K562 (cell line): ENCODE results near the gene FGD6. TPM values are rescaled to one million over a fixed set of nuclear protein-coding genes. Genes with fewer than 3 reads are reported as not detected.

Experiments used
- ATAC-seq: fragments of 200-7000 bp; cut with Tn5 transposase; 3 replicates; pipeline ENCODE4 v1.9.1; 2020; ENCODE audit warnings: moderate library complexity
- BruUV-seq: library from RNA; stranded (reverse); fragments of 400-500 nt; replicated peaks from 2 replicates; lab custom pipeline; 2021; lab: Mats Ljungman, UMichigan
- CTCF ChIA-PET: fragments of 300-600 bp; formaldehyde crosslinking; extraction: SDS; loops from one replicate; lab custom pipeline; 2021; ENCODE audit warnings: low intra/inter-chr PET ratio; lab: Yijun Ruan, JAX
- POLR2A ChIA-PET: fragments of 300-600, 350-650 bp; sonication (Branson Sonifier 250); formaldehyde crosslinking; extraction: SDS; loops from one replicate; lab custom pipeline; 2021; ENCODE audit warnings: antibody characterized with exemption, inconsistent platforms; lab: Yijun Ruan, JAX
- DNase-seq, 4 experiments: peaks; one replicate each; pipeline versions ENCODE4 v3.0.0 to v3.0.0-alpha.2; 2011 to 2018; ENCODE audit warnings: low spot score in 3 of 4, mixed read lengths in 3 of 4; ENCODE audit errors: extremely low read depth in 1 of 4
- FAIRE-seq: peaks from 2 replicates; lab custom pipeline; 2011; peaks lifted over from hg19 to GRCh38; lab: Jason Lieb, UNC
- H2AFZ ChIP-seq: 2 replicates; pipeline ENCODE4 v1.6.0; 2011; ENCODE audit warnings: low read depth, low read length, control low read depth, inconsistent platforms
- H3K27ac ChIP-seq: fragments of 200-600 bp; 3 replicates; pipeline ENCODE4 v1.8.0; 2011; ENCODE audit warnings: low read depth, mild to moderate bottlenecking, control low read depth, inconsistent platforms, low read length, moderate library complexity, mixed read lengths; ENCODE audit errors: extremely low read depth
- H3K27me3 ChIP-seq, 2 experiments: fragments of 300-600 bp in 1 of 2; 2 replicates in 1 of 2; 3 replicates in 1 of 2; pipeline versions ENCODE4 v1.6.0 to v1.8.0; 2011; ENCODE audit warnings: inconsistent platforms in 2 of 2, low read length in 2 of 2, mild to moderate bottlenecking in 1 of 2, mixed read lengths in 1 of 2, moderate library complexity in 1 of 2; ENCODE audit not compliant: control insufficient read depth in 2 of 2, insufficient read depth in 2 of 2
- H3K36me3 ChIP-seq: fragments of 300-600 bp; 3 replicates; pipeline ENCODE4 v1.8.0; 2011; ENCODE audit warnings: mild to moderate bottlenecking, low read length, inconsistent platforms; ENCODE audit not compliant: control insufficient read depth, insufficient read depth
- H3K4me1 ChIP-seq, 2 experiments: fragments of 200-600 bp in 1 of 2; replicated peaks in 1 of 2; 2 replicates in 1 of 2; 3 replicates in 1 of 2; pipeline versions ENCODE4 v1.5.1 to v1.8.0; 2011; ENCODE audit warnings: inconsistent platforms in 2 of 2, low read length in 2 of 2, mild to moderate bottlenecking in 1 of 2, mixed read lengths in 1 of 2, moderate library complexity in 1 of 2; ENCODE audit not compliant: control insufficient read depth in 2 of 2, insufficient read depth in 2 of 2
- H3K4me2 ChIP-seq: 2 replicates; pipeline ENCODE4 v1.6.1; 2011; ENCODE audit warnings: low read length, control low read depth, inconsistent platforms, mixed read lengths; ENCODE audit not compliant: insufficient read depth
- H3K4me3 ChIP-seq: fragments of 200-600 bp; sonication (generic), shearing (Covaris generic); 2 replicates; pipeline ENCODE4 v1.5.1; 2016; ENCODE audit warnings: control low read depth, inconsistent platforms
- H3K79me2 ChIP-seq: fragments of 200-600 bp; 3 replicates; pipeline ENCODE4 v1.8.0; 2011; ENCODE audit warnings: low read length, inconsistent platforms; ENCODE audit not compliant: control insufficient read depth, insufficient read depth
- H3K9ac ChIP-seq, 2 experiments: 2 replicates each; pipeline versions ENCODE4 v1.6.0 to v1.6.1; 2011; ENCODE audit warnings: low read depth in 2 of 2, low read length in 2 of 2, control low read depth in 1 of 2, inconsistent platforms in 1 of 2, mild to moderate bottlenecking in 1 of 2, mixed read lengths in 1 of 2; ENCODE audit not compliant: insufficient read depth in 1 of 2
- H3K9me1 ChIP-seq: one replicate; pipeline ENCODE4 v1.6.0; 2011; ENCODE audit warnings: inconsistent platforms, mild to moderate bottlenecking, low read length, moderate library complexity; ENCODE audit not compliant: control insufficient read depth, insufficient read depth
- H3K9me3 ChIP-seq: replicated peaks from 2 replicates; pipeline ENCODE4 v1.5.1; 2011; ENCODE audit warnings: low read depth, low read length, inconsistent platforms; ENCODE audit not compliant: control insufficient read depth, insufficient read depth
- H4K20me1 ChIP-seq: replicated peaks from 2 replicates; pipeline ENCODE4 v1.6.1; 2011; ENCODE audit warnings: low read length, inconsistent platforms, mixed read lengths; ENCODE audit not compliant: control insufficient read depth, insufficient read depth
- ARID1B ChIP-seq: fragments of 450-650 bp; IDR thresholded peaks from 2 replicates; pipeline ENCODE4 v1.6.1; 2016; ENCODE audit warnings: antibody characterized with exemption, mild to moderate bottlenecking, inconsistent platforms
- CBFA2T2 ChIP-seq: fragments of 450-650 bp; conservative IDR thresholded peaks from 2 replicates; pipeline ENCODE4 v1.6.1; 2017; ENCODE audit warnings: mild to moderate bottlenecking
- CBFA2T3 ChIP-seq: fragments of 450-650 bp; IDR thresholded peaks from 2 replicates; pipeline ENCODE4 v1.6.1; 2017
- E2F6 ChIP-seq, 2 experiments: IDR thresholded peaks; 2 replicates each; pipeline ENCODE4 v1.6.1; 2011; ENCODE audit warnings: borderline replicate concordance in 1 of 2, control low read depth in 1 of 2, low read depth in 1 of 2, low read length in 1 of 2, mild to moderate bottlenecking in 1 of 2, mixed read lengths in 1 of 2, moderate library complexity in 1 of 2; ENCODE audit not compliant: insufficient read depth in 1 of 2, insufficient read length in 1 of 2, poor library complexity in 1 of 2, severe bottlenecking in 1 of 2; ENCODE audit errors: extremely low read depth in 1 of 2
- EGR1 ChIP-seq: fragments of 450-650 bp; conservative IDR thresholded peaks from 2 replicates; pipeline ENCODE4 v1.6.1; 2017; ENCODE audit warnings: mild to moderate bottlenecking
- NBN ChIP-seq: fragments of 450-650 bp; IDR thresholded peaks from 2 replicates; pipeline ENCODE4 v1.6.1; 2016; ENCODE audit warnings: low read depth, mild to moderate bottlenecking
- PHF20 ChIP-seq: fragments of 450-650 bp; IDR thresholded peaks from 2 replicates; pipeline ENCODE4 v1.6.1; 2018; ENCODE audit not compliant: partially characterized antibody
- PRDM10 ChIP-seq: fragments of 450-650 bp; IDR thresholded peaks from 2 replicates; pipeline ENCODE4 v1.6.1; 2018; ENCODE audit not compliant: partially characterized antibody
- SNAPC5 ChIP-seq: fragments of 250-450 bp; sonication (Bioruptor Pico); IDR thresholded peaks from 2 replicates; pipeline ENCODE4 v1.8.0; 2021; ENCODE audit warnings: moderate library complexity, mild to moderate bottlenecking, inconsistent platforms
- SREBF1 ChIP-seq: fragments of 150-350 bp; IDR thresholded peaks from 2 replicates; pipeline ENCODE4 v1.6.1; 2014; ENCODE audit warnings: antibody characterized with exemption, low read depth, low read length, borderline replicate concordance
- ZNF239 ChIP-seq: fragments of 250-450 bp; sonication (Bioruptor Pico); IDR thresholded peaks from 2 replicates; pipeline ENCODE4 v1.4.0; 2020; ENCODE audit warnings: mild to moderate bottlenecking
- ZNF511 ChIP-seq: sonication (generic); formaldehyde crosslinking; IDR thresholded peaks from 2 replicates; pipeline ENCODE4 v1.8.0; 2022; ENCODE audit warnings: mild to moderate bottlenecking, missing genetic modification reagents
- WGBS: fragments of 100-300 bp; shearing (Covaris generic); methylation state at CpG from one replicate; pipeline ENCODE4 v1.1.6; 2016; ENCODE audit warnings: low coverage, mixed read lengths; ENCODE audit not compliant: insufficient coverage; ENCODE audit errors: missing lambda C conversion rate; 5-methylcytosine and 5-hydroxymethylcytosine counted together
- in situ Hi-C: fragments of 300-500 bp; cut with MboI; formaldehyde crosslinking; loops from 4 replicates; pipeline ENCODE4 v1.15.0; 2018; ENCODE audit warnings: inconsistent platforms, mixed read lengths
- intact Hi-C: fragments of 100-400 bp; cut with micrococcal nuclease; formaldehyde crosslinking; loops from 2 replicates; pipeline ENCODE4 v1.14.2; 2022
- polyA plus RNA-seq, 8 experiments: library from polyadenylated mRNA; depleted of rRNA in 4 of 8; stranded (reverse) in 5 of 8; unstranded in 3 of 8; fragments of >200 nt; fragmentation: Nextera tagmentation in 2 of 8; fragmentation: Illumina TruSeq in 1 of 8; extraction: Ambion mirVana in 2 of 8; extraction: Trizol in 1 of 8; gene quantifications; 2 replicates each; pipeline versions ENCODE4 v1.2.1 to v1.2.3, GENCODE V29; 2011 to 2014; ENCODE audit warnings: inconsistent platforms in 1 of 8, missing spikeins in 1 of 8
- total RNA-seq, 7 experiments: library from RNA; depleted of rRNA in 6 of 7; stranded (reverse); fragments of >200 nt in 6 of 7; fragmentation: Illumina TruSeq in 2 of 7; extraction: Trizol in 2 of 7; gene quantifications; 2 replicates each; pipeline versions ENCODE4 v1.2.1 to v1.2.3, GENCODE V29; 2011 to 2021; ENCODE audit warnings: low replicate concordance in 1 of 7

Gene FGD6
- total and polyA plus RNA-seq, 9 of the 15 experiments (the other 6 are each of a cell fraction or from before 2014, with no cell fraction given) = 1.5 to 11.1 (median 5.8) TPM

- ChIA-PET CTCF (no interaction called here), POLR2A (interaction anchor here (0.6 to 1.0 kb wide), 3 partner anchors 9 to 33 kb away, joined by 3 read pairs; partner anchors contain the start of genes FGD6 and VEZT)
- TF ChIP-seq SREBF1 (no peak), ZNF511 (no peak), E2F6 (IDR thresholded peaks at IDR 0.05; ENCODE audit: borderline replicate concordance in 1 of 2, extremely low read depth in 1 of 2, insufficient read depth in 1 of 2, insufficient read length in 1 of 2, low read depth in 1 of 2, low read length in 1 of 2, poor library complexity in 1 of 2, severe bottlenecking in 1 of 2) (no peak), PRDM10 (no peak), PHF20 (no peak), CBFA2T2 (0 out of 2 replicates have a peak, but pooled peaks have one; percentile 5), NBN (no peak), ZNF239 (CRISPR knock-in tag) (no peak), EGR1 (peak; percentile 70), SNAPC5 (no peak), ARID1B (0 out of 2 replicates have a peak, but pooled peaks have one; percentile 13), CBFA2T3 (peak; percentile 33; the same call in 1 of the 2 replicates)
- Histone ChIP-seq H3K27ac (0 out of 3 replicates have a peak overlapping the region, but pooled peaks have one; percentile 35), H3K9me3 (no peaks in the 10 kb centered on the region), H2AFZ (no peak overlapping the region), H3K4me2 (no peak overlapping the region), H3K36me3 (no peaks in the 10 kb centered on the region; the same call in 2 of the 3 replicates), H4K20me1 (no peaks in the 10 kb centered on the region), H3K4me1 (peaks cover 21 to 39% of the 10 kb centered on the region in 2 experiments), H3K9ac (no peak overlapping the region), H3K9me1 (no peaks in the 10 kb centered on the region), H3K4me3 (no peak overlapping the region), H3K79me2 (peaks cover 36% of the 10 kb centered on the region), H3K27me3 (no peaks in the 10 kb centered on the region)
- 50% methylated on average over 8 of the region's 8 CpGs for WGBS
- DNase-seq (peak in 1 of 4 experiments; percentile 18), ATAC-seq (no peak), FAIRE-seq (no peak)
- no TSS peak for BruUV-seq
- in situ Hi-C loops (no loop called here), intact Hi-C loops (no loop called here)
Measured at GRCh38 chr12:95206916-95207315, 10.4 kb downstream of the FGD6 start.
